ENCODE measurements around the gene DAZL.
"Not testable (repeated sequence)": the region's sequence is repeated elsewhere in the genome, so short reads cannot be mapped to it uniquely, and the experiment has no call there.

Gene DAZL, protein sequence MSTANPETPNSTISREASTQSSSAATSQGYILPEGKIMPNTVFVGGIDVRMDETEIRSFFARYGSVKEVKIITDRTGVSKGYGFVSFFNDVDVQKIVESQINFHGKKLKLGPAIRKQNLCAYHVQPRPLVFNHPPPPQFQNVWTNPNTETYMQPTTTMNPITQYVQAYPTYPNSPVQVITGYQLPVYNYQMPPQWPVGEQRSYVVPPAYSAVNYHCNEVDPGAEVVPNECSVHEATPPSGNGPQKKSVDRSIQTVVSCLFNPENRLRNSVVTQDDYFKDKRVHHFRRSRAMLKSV

DNA sequence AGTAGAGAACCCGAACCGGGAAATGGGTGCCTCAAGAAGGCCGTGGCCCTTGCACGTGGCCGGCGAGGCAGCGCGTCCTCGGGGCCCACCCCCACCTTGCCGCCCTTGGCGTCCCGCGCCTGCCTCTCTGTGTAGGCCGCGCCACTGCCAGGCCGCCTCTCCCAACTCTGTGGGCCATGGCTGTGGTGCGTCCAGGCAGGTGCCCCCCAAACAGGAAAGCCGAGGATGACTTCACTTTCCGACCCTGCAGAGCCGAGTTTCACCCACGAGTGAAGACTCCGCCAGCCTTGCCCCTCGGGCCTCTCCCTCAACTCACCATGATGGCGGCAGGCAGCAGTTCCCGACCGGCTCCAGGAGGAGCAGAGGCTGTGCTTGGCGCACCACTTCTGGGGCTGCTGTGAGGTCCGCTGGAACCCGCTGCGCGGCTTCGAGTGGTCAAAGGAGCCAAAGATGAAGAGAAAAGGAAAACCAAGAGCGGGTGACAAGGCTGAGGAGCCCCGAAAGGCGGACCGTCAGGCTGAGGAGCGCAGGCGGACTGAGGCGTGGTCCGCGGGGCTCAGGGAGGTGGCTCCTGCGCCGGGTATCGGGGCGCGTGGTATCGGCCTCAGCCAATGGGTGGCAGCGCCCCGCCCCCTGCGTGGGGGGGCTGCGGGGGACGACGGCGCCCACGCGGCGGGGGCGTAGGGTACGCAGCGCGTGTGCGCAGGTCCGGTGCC, at the start of gene DAZL:
Gene DAZL, minus strand, starts transcription at position 537 of the 716 bp plus-strand sequence. Its CDS starts 218 bp downstream, at position 319.
- DNase-seq (ENCODE audit: low read depth): no peak

DNA sequence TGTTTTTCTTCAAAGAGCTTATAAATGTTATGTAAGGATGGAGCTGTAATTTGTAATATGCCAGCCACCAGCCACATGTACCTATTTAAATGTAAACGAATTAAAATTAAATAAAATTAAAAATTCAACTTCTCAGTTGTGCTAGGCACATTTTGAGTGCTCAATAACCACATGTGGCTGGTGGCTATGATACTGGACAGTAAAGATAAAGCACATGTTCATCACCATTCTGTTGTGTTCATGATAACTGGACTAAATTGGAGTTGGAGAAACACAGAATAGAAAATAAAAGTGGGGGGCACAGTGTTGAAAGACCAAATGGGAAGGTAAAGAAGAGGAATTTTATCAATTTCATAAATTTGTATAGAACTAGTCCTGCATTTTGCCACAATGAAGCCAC, 49.8 kb upstream of the DAZL start:
- DNase-seq (ENCODE audit: low read depth): no peak

DNA sequence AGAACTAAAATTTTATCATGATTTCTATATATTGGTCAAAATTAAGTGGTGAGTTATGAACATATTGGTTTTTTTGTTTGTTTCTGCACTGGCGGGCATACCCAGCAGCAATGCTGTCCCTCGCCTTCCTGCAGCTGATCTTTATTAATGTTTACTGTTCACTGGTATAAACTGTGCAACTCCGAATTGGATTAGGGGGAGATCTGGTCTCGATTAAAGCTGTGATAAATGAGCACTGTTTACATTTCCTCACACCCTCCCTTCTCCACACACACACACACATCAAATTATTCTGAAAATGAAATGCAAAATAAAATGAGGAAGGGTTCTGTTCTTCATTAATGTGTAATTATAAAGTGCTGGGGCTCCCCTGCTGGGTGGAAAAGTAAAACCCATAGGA, 48.5 kb upstream of the DAZL start:
- no peak for DNase-seq (ENCODE audit: low read depth)

DNA sequence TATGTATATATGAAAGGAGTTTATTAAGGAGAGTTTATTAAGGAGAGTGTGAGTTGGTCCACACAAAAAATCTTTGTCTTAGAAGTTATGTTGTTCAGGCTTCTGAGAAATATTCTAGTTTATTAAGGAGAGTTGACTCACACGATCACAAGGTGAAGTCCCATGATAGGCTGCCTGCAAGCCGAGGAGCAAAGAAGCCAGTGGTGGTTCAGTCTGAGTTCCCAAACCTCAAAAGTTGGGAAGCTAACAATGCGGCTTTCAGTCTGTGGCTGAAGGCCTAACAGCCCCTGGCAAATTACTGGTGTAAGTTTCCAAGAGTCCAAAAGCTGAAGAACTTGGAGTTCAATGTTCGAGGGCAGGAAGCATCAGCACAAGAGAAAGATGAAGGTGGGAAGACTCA, 42.4 kb upstream of the DAZL start:
- DNase-seq (ENCODE audit: low read depth): no peak

DNA sequence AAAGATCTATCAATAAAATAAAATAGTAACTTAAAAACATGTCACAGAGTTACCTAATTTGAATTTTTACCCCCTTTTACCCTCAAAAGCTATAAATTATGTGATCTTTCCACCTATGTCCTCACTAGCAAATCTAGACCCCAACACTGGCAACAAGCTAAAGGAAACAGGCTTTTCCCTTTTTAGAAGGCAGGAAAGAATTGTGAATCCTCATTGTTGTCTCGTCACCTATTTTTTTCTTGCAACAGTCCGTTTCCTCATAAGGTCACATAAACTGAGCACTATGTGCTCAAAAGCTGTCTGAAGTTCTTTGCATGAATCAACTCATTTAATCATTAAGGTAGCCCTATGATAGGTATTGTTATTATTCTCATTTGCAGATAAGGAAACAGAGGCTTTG, 34.6 kb upstream of the DAZL start:
- no peak for DNase-seq (ENCODE audit: low read depth)

DNA sequence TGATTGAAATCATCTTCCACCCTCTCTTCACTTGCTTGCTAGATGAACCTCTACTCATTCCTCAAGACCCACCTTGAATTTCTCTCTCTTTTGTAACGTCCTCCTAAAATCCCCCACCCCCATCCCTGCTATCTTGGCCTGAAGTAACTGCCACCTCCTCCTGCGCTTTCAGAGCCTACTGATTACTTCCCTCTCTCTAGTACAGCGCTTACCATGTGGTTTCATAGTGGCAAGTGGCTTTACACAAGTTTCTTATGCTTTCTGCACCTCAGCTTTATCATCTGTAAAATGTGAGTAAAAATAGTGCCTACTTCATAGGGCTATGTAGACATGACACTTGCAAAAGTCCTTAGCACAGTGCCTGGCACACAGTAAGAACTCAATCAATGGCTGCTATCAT, 28.7 kb upstream of the DAZL start:
- DNase-seq (ENCODE audit: low read depth): no peak

DNA sequence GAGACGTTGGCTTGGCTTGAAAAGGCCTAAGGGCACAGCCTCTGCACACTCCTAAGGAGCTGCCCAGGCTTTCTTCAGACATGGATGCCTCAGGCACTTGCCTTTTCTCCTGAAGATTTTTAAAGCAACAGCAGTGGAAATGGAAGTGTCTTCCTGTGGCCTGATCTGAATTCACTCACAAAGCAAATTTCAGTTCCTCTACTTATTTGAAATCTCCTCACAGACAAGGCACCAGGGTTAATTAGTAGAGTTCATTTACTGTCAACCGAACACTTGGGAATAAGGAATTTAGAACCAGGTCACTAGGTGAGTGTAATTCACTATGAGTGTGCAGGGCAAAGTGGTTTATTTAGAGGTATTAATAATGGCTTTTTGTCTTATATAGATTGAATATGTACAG, 27.2 kb upstream of the DAZL start:
- no peak for DNase-seq (ENCODE audit: low read depth)

DNA sequence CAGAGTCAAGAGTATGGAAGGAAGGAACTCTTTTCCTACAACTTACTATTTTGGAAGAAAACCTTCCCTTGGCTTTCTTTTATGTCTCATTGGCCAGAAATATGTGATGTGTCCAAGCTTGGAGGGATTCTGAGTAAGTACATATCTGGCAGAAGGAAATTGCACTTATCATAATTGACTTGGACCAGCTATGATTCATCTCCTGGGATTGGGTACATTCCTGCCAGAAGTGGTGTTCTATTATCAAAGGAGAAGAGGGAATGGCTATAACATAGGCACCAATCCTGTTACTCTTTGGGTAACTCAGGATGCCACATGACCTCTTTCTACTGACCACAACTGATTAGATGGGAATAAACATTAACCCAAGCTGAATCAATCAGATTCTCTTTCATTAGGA, 13.5 kb upstream of the DAZL start:
- DNase-seq (ENCODE audit: low read depth): no peak

DNA sequence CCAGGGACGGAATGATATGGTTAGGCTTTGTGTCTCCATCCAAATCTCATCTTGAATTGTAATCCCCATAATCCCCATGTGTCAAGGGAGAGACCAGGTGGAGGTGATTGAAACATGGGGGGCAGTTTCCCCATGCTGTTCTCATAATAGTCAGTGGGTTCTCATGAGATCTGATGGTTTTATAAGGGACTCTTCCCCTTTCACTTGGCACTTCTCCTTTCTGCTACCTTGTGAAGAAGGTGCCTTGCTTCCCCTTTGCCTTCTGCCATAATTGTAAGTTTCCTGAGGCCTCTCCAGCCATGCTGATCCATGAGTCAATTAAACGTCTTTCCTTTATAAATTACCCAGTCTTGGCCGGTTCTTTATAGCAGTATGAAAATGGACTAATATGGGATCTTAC, 11.9 kb upstream of the DAZL start:
- not testable (repeated sequence) for DNase-seq (ENCODE audit: low read depth)

DNA sequence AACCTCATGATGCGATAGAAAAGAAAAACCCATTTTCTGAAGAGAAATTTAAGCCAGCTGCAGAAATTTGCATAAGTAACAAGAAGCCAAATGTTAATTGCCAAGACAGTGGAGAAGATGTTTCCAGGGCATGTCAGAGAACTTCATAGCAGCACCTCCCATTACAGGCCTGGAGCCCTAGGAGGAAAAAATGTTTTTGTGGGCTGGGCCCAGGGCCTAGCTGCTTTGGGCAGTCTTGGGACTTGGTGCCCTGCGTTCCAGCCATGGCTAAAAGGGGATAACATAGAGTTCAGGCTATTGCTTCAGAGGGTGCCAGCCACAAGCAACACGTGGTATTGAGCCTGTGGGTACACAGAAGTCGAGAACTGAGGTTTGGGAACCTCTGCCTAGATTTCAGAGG, 10.9 kb upstream of the DAZL start:
- DNase-seq (ENCODE audit: low read depth): no peak

DNA sequence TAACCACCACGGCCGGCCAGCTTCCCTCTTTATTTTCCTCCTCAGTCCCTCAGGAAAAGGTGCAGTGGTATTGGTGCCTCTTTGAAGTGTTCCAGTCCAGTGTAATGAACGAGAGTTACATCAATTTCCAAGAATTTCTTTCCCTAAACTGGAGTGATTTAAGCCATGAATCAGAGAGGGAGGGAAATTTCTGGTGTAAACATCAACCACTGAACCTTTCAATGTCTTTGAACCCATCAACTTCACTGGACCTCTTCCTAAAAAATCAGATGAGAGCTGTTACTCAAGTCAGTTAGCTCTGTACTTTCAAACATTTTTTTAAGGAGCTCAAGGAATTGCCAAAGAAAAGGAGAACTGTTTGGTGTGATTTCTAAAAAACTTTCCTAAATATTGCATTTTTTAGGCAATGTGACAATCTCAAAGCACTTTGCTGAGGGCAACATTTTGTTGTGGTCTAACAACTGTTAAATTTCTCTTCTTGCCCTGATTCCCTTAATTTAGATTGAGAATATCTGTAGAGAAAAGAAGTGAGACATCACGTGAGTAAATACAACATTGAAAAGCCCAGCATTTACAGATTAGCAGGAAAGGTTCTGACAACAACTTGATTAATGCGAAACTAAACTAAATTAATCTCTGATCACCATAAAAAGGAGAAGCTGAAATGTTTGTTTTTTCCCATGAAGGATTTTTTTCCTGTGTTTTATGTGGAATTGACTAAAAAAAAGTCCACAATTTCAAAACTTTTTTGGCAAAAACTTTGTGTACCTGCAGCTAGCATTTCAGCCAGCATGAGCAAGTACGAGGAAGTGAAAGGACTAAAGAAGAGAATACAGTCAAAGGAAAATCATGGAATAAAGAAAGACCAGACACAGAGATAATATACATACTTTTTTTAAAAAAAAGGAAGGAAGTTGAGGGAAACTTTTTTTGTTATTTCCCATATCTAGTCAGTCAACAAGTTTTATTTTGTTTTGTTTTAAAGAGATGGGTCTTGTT, 9.1 kb upstream of the DAZL start:
- no peak for DNase-seq (ENCODE audit: low read depth)

DNA sequence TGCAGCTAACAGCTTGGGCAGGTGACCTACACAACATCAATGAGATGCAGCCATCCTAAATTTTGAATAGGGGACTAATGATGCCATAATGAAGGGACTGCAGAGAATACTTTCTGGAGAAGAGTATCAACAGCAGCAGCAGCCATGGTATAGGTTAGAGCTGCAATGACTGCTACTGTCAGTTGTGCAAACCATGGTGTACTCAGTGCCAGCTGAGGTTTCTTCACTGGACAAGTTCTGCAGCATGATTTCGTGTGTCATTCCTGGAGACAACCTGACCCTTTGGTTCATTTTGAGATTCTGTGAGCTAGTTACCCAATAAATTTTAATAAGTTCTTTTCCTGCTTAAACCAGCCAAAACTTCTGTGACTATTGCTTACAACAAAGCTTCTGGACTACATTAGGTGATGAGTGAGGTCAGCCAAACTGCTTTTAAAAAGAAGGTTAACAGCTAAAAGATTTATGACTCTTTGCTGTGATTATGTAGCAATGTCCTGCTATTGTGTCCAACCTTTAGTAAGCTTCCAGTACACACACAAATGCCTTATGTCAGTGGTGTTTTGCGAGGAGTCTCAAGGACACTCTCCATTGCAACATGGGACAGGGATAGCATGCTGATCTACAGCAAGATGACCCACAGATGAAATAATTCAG, 4.8 kb upstream of the DAZL start:
- no peak for DNase-seq (ENCODE audit: low read depth)

DNA sequence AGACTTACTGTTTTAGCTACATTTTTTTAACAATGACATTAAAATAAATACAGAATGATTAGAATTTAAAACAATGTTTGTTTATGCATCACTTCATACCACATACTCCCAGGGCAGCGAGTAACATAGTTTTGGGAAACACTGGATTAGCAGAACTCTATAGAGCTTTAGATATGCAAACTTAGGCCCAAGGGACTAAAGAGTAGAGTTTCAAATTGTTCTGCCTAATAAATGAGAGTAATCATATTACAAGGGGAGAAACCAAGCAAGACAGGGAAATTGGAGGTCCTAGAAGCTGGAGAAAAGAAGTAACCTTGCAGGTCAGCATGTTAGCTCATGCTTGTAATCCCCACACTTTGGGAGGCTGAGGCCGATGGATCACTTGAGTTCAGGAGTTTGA, 3.6 kb upstream of the DAZL start:
- no peak for DNase-seq (ENCODE audit: low read depth)

DNA sequence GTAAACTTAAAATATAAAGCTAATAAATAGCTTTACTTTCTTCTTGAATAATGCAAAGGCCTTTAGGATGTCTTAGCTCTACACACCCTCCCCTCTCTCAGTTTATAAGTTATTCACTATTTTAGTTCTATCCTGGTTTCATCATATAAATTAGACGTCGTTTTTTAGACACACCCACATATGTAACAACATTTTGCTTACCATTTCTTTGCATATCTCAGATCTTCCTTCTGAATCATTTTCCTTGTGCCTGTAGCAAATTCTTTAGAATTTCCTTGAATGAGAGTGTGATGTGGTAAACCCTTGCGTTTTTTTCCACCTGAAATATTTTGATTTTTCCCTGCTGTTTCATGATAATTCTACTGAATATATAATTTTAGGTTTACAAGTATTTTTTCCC, 2.5 kb upstream of the DAZL start:
- DNase-seq (ENCODE audit: low read depth): no peak

DNA sequence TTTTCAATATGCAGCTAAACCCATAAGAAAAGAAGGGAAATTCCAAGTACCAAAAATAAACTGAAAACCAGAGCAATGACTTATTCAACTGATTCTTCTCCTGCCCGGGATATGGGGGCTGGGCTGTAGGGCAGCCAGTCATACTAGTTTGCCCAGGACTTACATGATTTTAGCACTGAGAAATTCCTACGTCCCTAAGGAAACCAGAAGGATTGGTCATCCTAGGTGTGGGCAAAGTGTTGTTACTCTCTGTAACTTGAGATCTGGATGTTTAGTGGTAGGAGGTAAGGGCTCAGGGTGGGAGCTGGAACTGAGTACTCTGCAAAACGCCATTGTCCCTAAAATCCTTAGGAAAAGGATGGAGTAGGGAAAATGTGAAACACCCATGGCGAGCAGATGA, 1.2 kb upstream of the DAZL start:
- no peak for DNase-seq (ENCODE audit: low read depth)

DNA sequence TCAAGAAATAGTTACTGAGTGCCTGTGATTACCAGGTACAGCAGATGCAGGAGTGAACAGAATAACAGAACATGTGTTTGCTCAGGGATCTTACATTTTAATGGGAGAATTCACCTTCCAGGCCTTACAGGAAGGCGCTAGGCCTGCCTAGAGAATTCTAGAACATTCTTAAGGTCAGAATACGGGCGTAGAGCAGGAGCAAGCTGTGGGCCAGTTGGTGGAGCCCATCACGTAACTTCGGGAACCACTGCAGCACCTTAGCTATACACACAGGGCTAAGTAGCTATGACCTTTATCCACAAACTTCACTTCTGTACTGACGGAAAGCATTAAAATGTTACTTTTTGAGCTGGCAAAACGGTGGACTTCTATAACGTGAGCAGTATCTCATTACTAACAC, 743 bp upstream of the DAZL start:
- no peak for DNase-seq (ENCODE audit: low read depth)

DNA sequence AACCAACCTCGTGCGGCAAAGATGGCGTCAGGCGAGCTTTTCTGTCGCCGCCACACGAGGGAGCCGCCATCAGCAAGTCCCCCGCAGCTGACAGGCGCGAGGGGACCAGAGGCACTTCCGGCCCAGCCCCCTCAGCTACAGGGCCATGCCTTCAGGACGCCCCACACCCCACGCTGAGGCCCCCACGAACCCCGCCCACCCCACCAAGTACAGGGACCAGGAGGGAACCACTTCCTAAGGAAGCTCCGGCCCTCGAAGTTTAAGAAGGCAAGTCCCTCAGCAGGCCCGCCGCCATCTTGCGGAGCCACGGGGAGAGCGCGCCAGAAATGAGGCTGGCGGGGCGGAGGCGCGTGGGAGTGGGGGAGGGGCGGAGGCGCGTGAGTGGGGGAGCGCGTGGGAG, 790 bp downstream of the DAZL start:
- no peak for DNase-seq (ENCODE audit: low read depth)

DNA sequence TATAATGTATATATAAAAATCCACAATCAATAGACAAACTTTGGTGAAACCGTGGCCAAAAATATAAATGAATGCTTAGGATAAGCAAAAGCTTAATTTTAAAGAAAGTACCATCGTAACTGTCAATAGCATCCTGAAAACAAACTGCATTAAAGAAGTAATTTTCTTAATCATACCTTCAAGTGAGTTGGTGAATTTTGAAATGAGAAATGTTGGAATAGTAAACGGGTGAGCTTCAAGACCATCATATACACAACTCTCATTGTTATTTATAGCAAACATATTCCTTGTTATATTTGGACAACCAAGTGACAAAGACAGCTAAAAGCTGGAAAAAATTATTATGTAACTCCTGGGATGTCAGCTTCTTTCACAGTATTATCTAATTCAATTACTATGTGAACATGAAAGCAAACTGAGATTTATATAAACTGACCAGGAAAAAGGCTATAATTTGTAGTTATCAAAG, 3.7 kb downstream of the DAZL start:
- no peak for DNase-seq (ENCODE audit: low read depth)

DNA sequence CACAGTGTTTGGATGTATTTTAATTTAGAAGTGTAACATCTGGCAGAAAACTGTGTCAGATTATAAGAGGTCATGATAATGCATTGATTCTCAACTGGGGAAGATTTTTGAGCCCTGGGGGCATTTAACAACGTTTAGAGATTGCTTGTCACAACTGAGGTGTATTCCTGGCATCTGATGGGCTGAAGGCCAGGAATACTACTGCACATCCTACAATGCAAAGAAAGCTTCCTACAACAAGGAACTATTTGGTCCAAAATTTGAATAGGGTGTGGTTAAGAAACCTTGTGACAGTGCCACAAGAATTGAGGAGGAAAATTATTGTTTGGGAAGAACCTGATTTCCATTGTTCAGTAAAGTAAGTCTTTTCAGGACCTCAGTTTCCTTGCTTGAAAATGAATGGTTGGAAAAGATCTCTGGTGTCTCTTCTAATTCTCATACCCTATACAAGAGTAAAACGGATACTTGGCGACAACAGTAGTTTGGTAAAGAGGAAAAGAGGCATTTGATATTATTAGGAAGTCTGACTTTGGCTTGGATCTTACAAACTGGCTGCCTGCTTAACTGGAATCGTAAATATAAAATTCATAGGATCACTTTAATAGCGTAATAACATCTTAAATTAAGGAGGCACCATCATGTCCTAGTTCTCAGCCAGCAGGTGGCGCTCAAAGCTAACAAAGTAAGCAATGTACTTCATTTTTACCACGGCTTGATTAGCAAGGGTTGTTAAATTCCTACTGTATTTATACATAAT, 4.3 kb downstream of the DAZL start:
- DNase-seq (ENCODE audit: low read depth): peak; percentile 40

DNA sequence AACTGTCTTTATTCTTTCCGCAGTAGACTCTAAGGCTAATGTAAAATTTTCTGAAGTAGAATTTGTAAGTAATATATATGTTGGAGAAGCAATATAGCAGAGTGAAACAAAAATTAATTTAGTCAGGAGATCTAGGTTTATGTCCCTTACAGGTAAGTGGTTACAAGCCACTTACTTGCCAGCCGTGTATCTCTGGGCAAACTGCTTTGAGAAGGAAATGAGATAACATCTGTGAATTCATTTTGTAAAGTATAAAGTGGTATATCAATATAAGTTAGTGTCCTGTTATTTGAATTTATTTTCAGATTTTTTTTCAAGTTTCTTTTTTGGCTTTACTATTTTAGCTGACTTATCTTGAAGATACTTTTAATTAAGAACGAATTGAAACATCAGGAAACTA, 5.5 kb downstream of the DAZL start:
- no peak for DNase-seq (ENCODE audit: low read depth)

DNA sequence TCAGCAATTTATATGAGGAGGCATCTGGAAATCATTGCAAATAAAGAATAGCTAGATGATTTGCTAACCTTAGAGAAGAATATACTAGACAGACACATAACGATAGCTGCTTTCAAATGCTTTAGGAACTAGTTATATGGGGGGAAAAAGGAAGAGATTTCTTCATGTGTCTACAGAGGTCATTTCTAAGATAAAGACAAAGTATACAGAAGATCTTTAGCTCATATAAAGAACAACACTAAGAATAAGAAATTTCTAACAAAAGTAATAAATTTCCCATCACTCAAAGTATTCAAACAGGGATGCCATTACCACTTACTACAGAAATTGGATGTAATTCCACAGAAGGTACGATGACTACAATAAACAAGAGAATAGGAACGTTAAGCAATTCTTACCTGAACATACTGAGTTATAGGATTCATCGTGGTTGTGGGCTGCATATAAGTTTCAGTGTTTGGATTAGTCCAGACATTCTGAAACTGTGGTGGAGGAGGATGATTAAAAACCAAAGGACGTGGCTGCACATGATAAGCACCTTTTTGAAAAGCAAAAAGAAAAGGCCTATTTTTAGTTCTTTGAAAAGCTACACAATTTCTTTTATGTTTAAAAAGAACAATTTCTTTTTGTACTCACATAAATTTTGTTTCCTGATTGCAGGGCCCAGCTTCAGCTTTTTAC, 8.7 kb downstream of the DAZL start:
- DNase-seq (ENCODE audit: low read depth): no peak
